CD4-positive, alpha-beta T cell treated with Interleukin-17A for 1 hour (primary cell): Measurements from ENCODE around the gene TFCP2L1.

Experiments used
- DNase-seq: peaks from one replicate; pipeline ENCODE4 v3.0.0-alpha.2; 2020

The TFCP2L1 gene

DNA sequence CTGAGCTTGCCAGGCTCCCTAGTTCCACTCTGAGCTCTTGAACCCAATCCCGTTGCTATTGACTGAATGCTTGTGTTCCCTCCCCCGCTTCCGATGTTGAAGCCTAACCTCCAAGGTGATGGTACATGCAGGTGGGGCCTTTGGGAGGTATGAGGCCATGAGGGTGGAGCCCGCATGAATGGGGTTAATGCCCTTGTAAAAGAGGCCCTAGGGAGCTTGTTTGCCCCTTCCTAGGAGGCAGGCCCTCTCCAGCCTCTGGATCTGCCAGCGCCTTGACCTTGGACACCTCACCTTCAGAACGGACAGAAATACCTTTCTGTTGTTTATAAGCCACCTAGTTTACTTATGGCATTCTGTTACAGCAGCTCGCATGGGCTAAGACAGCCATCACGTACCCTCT is 71.6 kb downstream of the TFCP2L1 start:
- DNase-seq, result no peak

DNA sequence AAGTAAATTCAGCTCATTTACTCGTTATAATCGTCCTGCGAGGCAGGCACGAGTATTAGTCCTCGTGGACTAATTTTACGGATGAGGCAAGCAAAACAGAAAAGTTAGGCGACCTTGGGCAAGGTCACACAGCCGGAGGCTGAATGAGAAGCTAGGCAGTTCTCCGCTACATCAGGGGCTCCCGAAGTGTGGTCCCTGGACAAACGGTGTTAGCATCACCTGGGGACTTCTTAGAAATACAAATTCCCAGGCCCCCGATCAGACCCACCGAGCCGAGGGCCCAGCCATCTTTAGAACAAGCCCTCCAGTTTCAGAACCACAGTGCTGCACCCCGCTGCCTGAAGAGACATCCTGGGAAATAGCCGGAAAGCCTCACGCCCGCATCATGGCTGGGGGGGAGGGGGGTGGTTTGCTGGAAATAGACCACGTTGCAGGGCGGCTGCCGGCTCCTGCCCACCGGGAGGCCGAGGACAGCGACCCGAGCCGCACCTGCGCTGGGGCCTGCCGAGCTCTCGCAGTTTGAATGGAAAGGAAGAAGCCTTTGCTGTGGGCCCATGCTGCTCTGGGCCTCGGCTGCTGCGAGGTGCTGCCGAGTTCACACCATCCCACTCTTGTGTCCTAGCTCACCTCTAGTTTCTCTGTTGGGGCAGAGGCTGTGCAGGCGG is 72.2 kb downstream of the TFCP2L1 start:
- no peak for DNase-seq

DNA sequence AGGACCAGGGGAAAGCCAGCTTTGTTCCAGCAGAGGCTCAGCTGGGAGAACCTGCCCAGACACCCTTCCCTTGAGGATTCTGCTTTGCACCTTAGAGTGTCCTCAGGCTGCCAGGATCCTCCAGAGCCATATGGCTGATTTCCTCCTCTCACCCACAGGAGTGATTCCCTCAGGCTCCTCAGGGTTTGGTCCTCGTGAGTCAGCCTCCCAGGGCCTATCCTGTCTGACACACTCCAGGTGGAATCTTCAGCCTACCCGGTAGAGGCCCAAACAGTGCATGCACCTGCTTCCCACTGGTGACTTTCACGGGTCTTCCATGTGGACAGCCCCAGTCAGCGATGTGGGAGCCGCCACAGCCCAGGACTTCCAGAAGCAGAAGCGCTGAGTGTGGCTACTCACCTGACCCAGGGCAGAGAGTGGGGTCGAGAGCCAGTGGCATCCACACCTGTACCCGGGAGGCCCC is 73.3 kb downstream of the TFCP2L1 start:
- no peak for DNase-seq

DNA sequence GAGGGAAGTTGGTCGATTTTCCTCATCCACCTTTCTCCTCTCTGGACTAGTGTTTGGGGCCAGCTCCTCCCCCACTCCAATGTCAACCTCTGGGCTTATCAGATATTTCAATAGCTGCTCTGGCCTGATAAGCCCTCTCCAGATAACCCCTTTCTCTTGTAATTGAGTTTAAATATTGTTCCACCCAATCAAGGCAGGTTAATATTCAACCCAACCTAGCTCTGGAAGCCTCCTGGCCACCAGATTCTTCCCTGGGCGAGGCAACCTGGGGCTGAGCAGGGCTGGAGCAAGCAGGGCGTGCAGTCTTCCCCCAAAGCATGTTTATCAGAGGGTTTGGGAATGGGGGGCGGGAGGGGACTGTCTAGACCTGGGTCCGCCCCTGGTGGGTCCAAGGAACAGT is 73.8 kb downstream of the TFCP2L1 start:
- DNase-seq, result no peak

DNA sequence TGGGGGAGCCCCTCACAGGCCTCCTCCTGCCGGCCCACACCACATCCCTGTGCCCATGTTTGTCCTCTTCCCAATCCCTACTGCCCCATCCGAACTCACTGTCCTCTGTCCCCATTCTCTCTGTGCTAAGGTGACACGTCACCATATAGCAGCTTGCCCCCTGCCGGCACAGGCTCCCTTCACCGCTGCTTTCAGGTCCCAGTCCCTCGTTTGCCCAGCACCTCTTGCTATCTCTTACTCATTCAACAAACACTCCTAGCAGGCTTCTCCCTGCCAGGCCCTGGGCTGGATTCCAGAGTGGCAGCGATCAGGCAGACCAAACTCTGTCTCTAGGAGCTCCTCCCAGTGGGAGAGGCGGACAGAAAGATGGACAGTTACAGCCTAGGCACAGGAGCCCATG is 74.3 kb downstream of the TFCP2L1 start:
- DNase-seq, result no peak

DNA sequence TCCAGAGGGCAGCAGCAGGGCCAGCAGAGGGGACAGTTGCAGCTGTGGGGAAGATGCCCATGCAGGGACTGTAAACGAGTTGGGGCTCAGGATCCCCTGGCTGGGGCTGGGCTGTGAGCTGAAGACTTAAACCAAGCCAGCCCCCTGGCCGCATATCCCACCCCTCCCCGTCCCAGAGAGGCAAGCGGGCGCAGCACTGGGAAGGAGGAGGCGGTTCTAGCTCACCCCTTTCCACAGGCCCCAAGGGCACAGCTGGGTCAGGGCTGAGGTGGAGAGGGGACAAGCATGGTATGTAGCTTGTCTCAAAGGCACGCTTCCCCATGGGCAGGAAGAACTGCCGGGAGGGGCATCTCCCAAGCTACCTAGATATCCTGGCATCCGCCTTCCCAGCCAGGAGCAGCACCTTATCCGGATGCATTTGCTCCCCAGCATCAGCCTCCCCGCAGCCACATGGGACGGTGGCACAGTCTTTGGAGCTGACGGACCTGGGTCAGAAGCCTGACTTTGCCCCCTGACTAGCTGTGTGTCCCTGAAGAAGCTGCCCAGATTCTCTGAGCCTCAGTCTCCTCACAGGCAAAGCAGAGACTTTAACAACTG is 75.9 kb downstream of the TFCP2L1 start:
- DNase-seq, result no peak

DNA sequence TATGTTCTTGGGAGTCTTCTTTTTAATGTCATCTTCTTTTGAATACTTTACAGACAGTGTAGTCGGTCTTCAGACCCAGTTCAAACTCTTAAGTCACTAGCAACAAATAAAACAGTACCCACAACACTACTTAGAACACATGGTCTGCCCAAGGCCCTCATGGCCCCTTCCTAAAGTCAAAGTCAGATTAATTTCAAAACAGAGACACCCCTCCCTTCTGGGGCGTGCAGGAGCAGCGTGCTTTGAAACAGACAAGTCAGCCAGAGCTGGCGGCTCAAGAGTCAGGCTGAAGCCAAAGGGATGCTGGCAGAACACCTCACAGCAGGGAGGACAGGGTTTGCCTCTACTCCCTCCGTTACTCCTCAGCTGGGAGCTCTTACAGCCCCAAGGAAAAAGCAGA is 77.5 kb downstream of the TFCP2L1 start:
- DNase-seq, result no peak

DNA sequence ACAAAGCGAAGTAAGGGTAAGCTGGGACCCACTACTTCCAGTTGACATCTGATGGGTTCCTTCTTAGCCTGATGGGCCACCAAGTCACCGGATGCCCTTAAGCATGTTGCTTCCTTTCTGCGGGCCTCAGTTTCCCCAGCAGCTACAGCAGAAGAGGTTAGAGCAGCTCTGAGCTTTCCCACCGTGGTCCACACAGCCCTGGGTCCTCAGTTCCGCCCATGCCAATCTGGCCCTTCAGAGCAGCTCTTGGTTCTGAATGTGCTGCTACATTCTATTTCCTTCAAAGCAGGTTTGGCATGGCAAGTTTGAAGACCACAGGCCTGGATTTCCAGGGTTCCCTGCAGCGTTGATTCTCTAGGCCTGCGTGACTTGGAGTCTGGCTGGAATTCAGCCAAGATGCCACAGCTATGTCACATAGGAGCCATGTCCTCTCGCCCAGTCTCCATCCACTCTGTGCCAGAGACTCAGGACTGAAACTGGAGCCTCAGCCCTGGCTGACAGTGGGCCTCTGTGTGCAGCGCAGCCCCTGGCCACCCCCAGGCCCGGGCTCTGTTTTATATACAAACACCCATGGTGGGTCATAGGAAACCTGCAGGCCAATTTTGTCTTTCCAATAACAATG is 79.6 kb downstream of the TFCP2L1 start:
- DNase-seq, result no peak

DNA sequence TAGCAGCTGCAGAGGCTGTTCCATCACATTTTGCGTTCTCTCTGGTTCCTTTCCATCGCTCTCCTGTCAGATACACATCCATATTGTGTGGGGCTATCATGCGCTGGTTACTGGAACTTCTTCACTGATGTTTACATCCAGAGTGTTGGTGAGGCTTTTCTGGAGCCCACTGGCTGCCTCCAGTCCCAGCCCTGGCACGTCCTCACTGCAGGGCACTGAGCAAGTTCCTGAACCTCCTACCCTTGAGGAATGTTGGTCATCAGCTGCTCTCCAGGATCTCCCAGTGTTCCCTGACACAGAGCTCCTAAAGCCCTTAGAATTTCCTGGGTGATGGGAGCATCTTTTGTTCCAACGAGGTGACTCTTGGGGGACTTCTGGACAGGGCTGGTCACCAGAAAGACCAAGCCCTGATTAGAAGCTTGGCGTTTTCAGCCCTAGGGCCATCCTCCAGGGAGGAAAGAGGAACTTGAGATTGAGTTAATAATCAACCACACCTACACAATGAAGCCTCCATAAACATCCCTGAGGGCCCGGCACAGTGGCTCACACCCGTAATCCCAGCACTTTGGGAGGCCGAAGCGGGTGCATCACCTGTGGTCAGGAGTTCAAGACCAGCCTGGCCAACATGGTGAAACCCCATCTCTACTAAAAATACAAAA is 81.3 kb downstream of the TFCP2L1 start:
- DNase-seq, result no peak

DNA sequence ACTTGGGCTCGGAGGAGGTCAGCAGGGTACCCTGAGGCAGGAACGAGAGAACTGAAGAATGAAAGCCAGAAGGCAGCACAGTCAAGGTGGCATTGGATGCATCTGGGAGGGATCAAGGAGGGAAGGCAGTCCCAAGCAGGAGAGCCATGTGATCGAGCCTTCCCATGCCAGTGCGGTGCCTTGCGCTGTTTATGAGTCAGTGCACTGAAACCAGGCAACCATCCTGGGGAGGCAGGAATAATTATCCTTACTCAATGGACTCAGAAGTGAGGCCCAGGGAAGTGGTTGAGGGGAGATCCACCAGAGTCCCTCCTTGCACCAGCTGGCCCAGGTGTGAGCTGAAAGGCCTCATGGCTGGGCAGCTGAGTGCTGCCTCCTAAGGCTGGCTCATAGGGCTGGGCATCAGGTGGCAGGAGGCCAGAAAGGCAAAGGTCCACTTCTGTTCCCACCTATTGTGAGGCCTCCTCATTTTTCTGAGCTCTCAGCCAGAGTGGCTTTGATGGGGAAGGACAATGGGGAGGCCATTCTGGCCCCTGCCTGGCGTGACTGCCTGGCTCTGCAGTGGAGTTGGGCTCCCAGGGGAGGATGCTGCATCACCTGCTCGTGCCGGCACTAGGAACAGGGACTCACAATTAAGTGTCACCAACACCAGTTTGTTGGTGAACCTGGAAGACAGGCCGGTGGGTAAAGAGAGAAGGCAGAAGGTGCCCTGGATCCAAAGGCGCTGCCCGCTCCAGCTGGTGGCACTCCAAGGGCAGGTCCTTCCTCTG is 82.3 kb downstream of the TFCP2L1 start:
- no peak for DNase-seq

DNA sequence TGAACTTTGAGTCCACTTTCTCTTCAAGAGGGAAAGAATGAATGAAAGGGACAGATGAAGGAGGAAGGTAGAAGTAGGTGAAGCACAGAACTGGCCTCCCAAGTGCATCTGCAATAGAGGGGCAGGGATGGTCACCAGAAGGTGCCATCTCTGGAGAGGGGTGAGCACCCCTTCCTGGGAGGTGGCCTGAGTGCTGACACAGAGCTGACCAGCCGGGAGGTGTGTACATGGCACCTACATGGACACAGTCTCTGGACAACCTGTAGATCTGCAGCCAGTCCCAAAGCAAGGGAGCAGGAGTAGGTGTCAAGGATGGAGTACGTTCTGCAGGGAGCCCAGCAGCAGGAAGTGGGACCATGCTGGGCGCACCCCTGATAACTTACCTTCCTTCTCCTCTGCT is 83.2 kb downstream of the TFCP2L1 start:
- no peak for DNase-seq

DNA sequence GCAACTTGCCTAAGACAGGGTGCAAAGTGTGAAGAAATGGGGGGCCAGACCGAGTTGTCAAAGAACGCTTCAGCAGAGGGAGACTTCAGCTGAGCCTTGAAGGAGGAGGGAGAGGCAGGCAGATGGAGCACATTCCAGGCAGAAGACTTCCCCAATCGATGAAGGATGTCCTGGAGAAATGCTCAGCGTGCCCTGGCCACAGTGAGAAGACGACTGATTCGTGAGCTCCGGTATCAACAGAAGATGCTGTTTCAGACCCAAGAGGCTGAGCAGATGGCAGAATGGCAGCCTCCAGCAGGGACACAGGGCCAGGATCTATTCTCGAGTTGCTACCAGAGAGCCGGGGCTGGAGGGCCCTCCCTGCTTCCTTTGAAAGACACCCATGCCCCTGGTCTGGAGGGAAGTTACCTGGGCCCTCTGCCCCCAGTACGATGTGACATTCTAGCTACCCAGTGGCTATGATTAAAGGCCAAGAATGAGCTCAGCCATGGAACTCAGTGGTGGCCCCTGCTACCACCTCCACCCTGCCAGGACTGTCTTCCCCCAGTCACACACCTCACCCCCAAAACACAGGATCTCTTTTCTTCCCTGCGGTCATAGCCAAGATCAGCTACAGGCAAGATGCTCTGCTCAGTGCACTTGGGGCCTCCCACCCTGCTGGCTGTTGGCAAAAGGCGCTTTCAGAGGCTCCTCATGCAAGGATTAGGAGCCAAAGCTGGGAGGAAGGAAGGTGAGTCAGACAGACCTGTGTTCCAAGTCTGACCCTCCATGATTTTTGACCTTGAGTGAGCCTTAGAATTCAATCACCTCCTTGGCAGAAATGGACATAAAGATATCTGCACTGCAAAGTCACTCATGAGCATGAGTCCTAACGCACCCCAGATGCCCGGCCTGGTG is 84.3 kb downstream of the TFCP2L1 start:
- no peak for DNase-seq

DNA sequence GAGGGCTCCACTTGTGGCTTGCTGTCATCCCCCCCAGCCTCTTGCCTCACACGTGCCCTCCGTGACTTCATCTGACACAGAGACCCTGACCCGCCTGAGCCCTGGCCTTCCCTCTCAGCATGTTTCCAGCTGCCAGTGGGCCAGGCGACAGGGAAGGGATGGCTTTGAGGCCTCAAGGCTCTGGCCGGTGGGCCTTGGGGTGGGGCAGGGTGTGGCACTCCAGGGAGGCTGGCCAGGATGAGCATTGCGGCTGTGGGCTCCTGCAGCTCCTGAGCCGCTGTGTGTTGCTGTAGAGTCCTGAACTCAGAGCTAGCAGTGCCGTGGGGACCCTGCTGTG is 85.0 kb downstream of the TFCP2L1 start:
- DNase-seq, result no peak

DNA sequence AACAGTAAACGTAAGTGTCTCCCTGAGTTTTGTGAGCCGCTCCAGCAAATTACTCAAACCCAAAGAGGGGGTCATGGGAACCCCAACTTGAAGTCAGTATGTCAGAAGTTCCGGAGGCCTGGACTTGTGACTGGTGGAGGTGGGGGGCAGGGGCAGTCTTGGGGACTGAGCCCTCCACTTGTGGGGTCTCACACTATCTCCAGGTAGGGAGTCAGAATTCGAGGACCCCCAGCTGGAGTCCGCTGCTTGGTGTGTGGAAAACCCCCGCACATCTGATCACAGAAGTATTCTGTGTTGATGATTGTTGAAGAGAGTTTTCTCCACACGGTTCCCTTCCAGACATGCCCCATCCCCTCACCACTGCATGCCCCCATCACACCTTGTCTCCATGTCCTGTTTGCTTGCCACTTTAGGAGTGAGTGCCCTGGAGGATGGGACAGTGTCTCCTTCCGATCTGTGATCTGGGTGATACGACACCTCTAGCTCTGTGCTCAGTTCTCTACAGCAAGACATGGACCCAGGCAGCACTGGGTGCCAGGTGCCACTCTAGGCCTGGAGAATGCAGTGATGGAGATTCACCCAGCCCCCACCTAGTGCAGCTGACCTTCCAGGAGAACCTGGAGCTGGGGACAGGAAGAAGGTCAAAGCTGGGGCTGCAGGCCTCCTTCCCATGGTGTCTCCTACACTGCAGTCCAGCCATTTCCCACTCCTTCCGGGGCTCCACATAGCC is 85.6 kb downstream of the TFCP2L1 start:
- DNase-seq, result no peak

DNA sequence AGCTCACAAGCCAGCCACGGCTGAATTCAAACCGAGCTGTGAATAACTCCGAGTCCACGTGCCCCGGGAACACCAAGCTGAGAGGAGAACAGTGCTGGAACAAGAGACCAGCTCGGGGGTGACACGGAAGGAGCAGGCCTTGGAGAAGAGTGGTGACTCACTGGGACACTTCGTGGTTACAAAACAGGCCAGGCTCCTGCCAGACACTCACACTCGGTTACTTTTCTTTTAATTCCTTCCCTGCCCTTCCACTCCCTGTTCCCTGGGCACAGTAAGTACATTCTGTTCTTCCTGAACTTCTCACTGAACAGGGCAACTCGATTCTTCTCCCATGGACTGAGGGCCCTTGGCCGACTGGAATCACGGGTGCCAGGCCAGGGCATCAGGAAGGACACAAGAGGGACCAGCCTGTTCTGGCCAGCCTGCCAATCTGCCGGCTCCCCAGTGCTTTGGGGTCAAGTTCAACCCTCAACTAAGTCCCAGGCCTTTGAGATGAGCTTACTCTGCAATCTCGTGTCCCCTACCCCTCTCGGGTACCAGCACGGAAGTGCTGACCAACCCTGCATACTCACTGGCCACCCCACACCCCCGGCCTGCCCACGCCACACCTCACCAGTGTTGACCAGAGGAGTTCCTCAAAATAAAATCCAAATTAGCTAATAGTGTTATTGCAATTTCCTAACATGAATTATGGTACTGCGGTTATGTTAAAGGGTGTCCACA is 87.5 kb downstream of the TFCP2L1 start:
- DNase-seq, result no peak

DNA sequence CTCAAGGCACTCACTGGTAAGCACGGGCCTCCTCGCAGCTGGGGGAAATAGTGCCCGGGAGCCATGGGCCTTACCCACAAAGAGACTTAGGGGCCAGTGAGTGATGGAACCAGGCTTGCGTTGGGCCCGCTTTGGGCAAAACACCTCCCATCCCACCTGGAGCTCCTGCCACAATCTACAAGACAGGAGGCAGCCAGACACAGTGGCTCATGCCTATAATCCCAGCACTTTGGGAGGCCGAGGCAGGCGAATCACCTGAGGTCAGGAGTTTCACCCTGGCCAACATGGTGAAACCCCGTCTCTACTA is 88.2 kb downstream of the TFCP2L1 start:
- no peak for DNase-seq

DNA sequence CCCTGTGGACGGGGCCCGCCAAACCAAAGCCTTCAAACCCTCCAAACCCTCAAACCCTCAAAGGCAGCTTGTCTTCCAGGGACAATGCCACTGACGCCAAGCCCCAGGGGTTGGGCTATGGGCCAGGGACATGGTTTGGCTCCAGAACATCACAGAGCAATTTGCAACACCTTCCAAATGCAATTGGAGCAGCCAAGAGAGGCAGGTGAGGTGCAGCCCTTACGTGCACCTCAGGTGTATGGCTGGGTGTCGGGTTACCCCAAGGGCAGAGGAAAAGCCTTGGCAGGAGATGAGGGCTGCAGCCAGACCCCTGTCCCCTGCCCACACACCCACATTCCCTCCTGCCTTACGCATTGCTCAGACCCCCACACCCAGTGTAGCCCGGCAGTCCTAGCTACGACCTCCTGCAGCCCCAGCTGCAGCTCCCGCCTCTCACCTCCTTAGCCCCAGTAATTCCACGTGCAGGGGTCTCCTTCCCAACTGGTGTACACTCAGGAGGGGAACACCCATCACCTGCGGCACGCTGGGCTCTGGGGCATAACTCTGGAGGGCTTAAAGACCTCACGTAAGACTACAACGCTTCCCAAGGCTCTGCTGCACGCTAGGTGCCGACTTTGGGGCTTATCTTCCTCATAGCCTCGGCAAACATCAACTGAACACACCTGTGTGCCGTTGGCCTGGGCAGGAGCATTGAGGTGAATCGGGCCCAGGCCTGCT is 88.7 kb downstream of the TFCP2L1 start:
- DNase-seq, result no peak

DNA sequence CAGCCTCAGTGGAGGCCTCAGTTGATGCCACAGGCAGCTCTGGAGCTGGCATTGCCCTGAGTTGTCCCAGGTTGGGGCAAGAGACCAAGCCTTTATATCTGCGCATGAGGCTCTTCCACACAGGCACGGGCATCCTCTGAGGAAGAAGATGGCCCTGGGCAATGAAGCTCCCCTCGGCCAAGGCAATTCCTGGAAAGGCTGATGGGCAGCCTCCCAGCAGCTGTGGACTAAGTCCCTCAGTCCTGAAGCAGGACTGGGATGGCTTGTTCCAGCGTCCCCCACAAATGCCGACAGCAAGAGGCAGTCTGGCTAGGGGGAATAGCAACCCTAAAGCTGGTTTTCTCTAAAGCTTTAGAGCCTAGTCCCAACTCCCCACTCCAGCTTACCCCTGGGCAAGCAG is 90.0 kb downstream of the TFCP2L1 start:
- no peak for DNase-seq

DNA sequence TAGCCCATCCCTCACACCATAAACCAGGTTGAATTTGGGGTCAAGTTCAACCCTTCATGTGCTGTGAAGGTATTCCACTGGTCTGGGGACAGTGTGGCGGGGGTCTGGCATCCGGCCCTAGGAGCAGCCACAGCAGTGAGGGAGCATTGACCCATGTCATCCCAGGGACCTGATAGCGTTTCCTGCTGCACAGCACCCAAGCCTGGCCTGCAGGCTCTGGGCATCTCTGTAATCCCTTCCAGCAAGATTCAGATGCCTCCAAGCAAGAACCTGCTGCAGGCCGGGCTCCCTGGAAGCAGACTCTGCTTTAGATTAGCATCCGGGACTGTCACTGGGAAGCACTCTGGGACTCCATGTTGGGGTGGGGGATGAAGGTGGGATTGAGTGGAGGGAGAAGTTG is 90.4 kb downstream of the TFCP2L1 start:
- no peak for DNase-seq

DNA sequence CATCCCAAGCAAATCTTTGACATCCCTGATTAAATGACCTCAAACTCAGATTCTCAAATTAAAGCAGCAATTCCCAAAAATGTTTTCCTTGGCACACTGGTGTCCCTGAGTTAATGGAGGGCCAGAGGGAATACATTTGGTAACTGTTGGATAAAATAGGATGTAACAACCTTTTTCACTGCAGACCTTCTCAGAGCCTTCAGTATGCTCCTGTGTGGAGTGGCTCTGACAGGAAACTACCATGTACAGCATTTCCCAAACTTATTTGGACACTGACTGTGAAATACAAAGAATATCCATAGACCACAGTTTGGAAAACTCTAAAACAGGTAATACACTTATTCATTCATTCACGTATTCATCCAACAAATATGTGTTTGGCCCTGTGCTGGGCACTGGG is 91.8 kb downstream of the TFCP2L1 start:
- DNase-seq, result no peak
